GM19351 (cell line): Measurements from ENCODE around the gene APOBR.
A peak's percentile ranks its signal among the peaks of the same experiment; 100 is the strongest.
"Not testable (repeated sequence)": the region's sequence is repeated elsewhere in the genome, so short reads cannot be mapped to it uniquely, and the experiment has no call there.

ENCODE experiments used
- ATAC-seq: cut with Tn5 transposase; IDR thresholded peaks from one replicate; pipeline ENCODE4 v1.9.1; 2021; ENCODE audit warnings: mild to moderate bottlenecking, moderate library complexity; ENCODE audit not compliant: unreplicated experiment

The APOBR gene

GRCh38 chr16:28494121-28494851, at the start of gene APOBR:
APOBR (plus strand) TSS chr16:28494643; CDS start chr16:28494682, 39 bp downstream.
- peak; percentile 57 for ATAC-seq

GRCh38 chr16:28446388-28446787, 48.1 kb upstream of the APOBR start:
- ATAC-seq, result not testable (repeated sequence)

GRCh38 chr16:28447081-28447480, 47.4 kb upstream of the APOBR start:
- not testable (repeated sequence) for ATAC-seq

GRCh38 chr16:28473714-28474265, 20.7 kb upstream of the APOBR start:
- ATAC-seq, result no peak

GRCh38 chr16:28475221-28475620, 19.2 kb upstream of the APOBR start:
- no peak for ATAC-seq

- no peak for ATAC-seq
These were observed 17.0 kb upstream of the APOBR start for GRCh38 chr16:28477311-28477920.

- no peak for ATAC-seq
These were observed 15.8 kb upstream of the APOBR start for GRCh38 chr16:28478506-28479180.

GRCh38 chr16:28482026-28482425, 12.4 kb upstream of the APOBR start:
- no peak for ATAC-seq

- ATAC-seq, result not testable (repeated sequence)
These were observed 11.1 kb upstream of the APOBR start for GRCh38 chr16:28483361-28483760.

- ATAC-seq, result no peak
These were observed 8.2 kb upstream of the APOBR start for GRCh38 chr16:28486266-28486665.

- ATAC-seq, result peak; percentile 9
These were observed 3.0 kb upstream of the APOBR start for GRCh38 chr16:28491230-28491969.

- peak; percentile 69 for ATAC-seq
These were observed 2.4 kb upstream of the APOBR start, which contains the start of gene CLN3 for GRCh38 chr16:28491970-28492474. CLN3 (minus strand) TSS chr16:28492074; CDS start chr16:28491759, 315 bp downstream.

GRCh38 chr16:28492511-28492910, 1.9 kb upstream of the APOBR start:
- ATAC-seq, result no peak

- no peak for ATAC-seq
These were observed 803 bp downstream of the APOBR start for GRCh38 chr16:28495098-28495793.

GRCh38 chr16:28495795-28496749, 1.6 kb downstream of the APOBR start:
- no peak for ATAC-seq

GRCh38 chr16:28496844-28497243, 2.4 kb downstream of the APOBR start:
- no peak for ATAC-seq

- no peak for ATAC-seq
These were observed 2.9 kb downstream of the APOBR start for GRCh38 chr16:28497386-28497785.

GRCh38 chr16:28497861-28498599, 3.6 kb downstream of the APOBR start:
- no peak for ATAC-seq
